Neural crest cell (in vitro differentiated cells): ENCODE results near the gene ABCB4. TPM values are rescaled to one million over a fixed set of nuclear protein-coding genes. Genes with fewer than 3 reads are reported as not detected.

Experiments
- DNase-seq: peaks from one replicate; pipeline ENCODE4 v3.0.0; 2021; ENCODE audit warnings: low read depth, mixed read lengths, low spot score
- H3K27ac Mint-ChIP-seq: one replicate; pipeline ENCODE4 v1.8.0; 2021; ENCODE audit warnings: mild to moderate bottlenecking, mixed read lengths; ENCODE audit not compliant: unreplicated experiment
- H3K27me3 Mint-ChIP-seq: 2 replicates; pipeline ENCODE4 v1.8.0; 2021; ENCODE audit warnings: low read depth, mild to moderate bottlenecking, mixed read lengths
- H3K36me3 Mint-ChIP-seq: 2 replicates; pipeline ENCODE4 v1.8.0; 2021; ENCODE audit warnings: low read depth, mild to moderate bottlenecking, mixed read lengths
- H3K4me1 Mint-ChIP-seq: 2 replicates; pipeline ENCODE4 v1.8.0; 2021; ENCODE audit warnings: mixed read lengths
- H3K4me3 Mint-ChIP-seq: one replicate; pipeline ENCODE4 v1.8.0; 2021; ENCODE audit warnings: mild to moderate bottlenecking, mixed read lengths
- H3K9me3 Mint-ChIP-seq: 2 replicates; pipeline ENCODE4 v1.8.0; 2021; ENCODE audit warnings: mixed read lengths
- long read RNA-seq: library from polyadenylated mRNA; unstranded; transcript quantifications from one replicate; pipeline ENCODE4 v2.0.0, GENCODE V29; 2020
- total RNA-seq: library from RNA; stranded (reverse); gene quantifications from 2 replicates; pipeline ENCODE4 v1.2.1, GENCODE V29; 2021
- TF ChIP-seq, protein P1 (sequence below): fragments of 200-600 bp; sonication (generic); conservative IDR thresholded peaks from 2 replicates; pipeline ENCODE4 v1.5.0; 2021; ENCODE audit warnings: antibody characterized with exemption, mild to moderate bottlenecking

The ABCB4 gene
- total RNA-seq = 5.8 and 6.7 TPM in 2 replicates
- long read RNA-seq, full-length matches to known transcripts = 4 of 20 reads
- long read RNA-seq, partial matches to known transcripts = 10 of 20 reads
- long read RNA-seq, other reads (novel, unspliced or antisense) = 6 of 20 reads

DNA sequence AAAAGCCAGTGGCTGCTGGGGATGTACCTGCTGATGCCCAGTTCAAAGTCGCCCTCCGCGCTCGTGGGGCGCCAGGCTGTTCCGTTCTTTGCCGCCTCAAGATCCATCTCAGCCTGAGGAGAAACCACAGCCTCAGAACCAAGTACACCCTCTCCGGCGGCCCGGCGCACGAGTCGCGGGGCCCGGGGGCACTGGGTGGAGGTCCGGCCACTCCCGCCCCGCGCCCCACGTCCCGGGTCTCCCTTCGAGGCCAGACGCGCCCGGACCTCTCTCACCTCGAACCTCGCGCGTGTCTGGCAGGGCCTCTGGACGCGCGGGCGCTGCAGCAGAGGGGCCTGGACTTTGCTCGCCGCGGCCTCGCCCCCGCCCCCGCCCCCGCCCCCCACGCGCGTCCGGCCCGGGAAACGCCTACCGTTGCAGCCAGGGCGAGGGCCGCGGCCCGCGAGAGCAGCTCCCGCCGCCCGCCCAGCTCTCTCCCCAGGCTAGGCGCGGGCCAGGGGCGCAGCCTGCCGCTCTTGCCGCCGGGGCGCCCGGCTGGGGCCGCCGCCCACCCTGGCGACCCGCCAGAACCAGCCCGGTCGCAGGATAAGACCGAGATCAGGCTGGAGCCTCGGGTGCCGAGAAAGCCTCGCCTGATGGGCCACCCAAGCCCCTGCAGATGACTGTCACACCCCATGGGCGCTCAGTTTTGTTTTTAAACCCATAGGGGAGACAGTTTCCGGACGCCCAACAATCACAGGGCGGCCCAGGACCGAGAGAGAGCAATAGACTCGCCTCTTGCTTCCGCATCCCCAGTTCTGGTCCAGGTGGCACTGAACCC is at the start of gene ABCB4:
Gene ABCB4, minus strand, starts transcription at position 322 of the 820 bp plus-strand sequence. Its CDS starts 215 bp downstream, at position 107.
- H3K27me3 Mint-ChIP-seq = peaks cover 15% of the 10 kb centered on the region
- peak; percentile 29 for DNase-seq
- no peaks in the 10 kb centered on the region for H3K36me3 Mint-ChIP-seq
- H3K27ac Mint-ChIP-seq = peak within 1 kb of the TSS; percentile 98
- no peaks in the 10 kb centered on the region for H3K9me3 Mint-ChIP-seq
- peak within 1 kb of the TSS; percentile 89 for H3K4me3 Mint-ChIP-seq
- peaks cover 33% of the 10 kb centered on the region for H3K4me1 Mint-ChIP-seq
- TF ChIP-seq, protein P1, sequence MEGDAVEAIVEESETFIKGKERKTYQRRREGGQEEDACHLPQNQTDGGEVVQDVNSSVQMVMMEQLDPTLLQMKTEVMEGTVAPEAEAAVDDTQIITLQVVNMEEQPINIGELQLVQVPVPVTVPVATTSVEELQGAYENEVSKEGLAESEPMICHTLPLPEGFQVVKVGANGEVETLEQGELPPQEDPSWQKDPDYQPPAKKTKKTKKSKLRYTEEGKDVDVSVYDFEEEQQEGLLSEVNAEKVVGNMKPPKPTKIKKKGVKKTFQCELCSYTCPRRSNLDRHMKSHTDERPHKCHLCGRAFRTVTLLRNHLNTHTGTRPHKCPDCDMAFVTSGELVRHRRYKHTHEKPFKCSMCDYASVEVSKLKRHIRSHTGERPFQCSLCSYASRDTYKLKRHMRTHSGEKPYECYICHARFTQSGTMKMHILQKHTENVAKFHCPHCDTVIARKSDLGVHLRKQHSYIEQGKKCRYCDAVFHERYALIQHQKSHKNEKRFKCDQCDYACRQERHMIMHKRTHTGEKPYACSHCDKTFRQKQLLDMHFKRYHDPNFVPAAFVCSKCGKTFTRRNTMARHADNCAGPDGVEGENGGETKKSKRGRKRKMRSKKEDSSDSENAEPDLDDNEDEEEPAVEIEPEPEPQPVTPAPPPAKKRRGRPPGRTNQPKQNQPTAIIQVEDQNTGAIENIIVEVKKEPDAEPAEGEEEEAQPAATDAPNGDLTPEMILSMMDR = no peak

DNA sequence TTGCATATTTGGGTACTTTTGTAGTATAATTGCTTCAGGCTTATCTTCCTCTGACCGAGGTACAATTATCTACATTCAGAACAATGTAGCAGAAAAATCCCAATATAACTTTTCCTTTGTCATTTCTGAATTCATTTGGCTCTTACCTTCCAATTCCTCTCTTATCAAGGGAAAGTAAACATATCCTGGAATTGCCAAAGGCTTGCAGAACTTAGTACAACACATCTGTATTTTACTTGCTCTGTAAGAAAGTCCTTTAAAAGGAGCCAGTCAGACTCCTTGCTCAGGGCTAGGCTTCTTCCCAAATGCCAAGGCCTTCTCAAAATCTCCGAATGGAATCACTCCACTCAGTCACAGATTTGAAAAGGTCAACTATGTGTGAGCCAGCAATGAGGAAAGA is 43.3 kb upstream of the ABCB4 start:
- no peak overlapping the region for H3K4me3 Mint-ChIP-seq
- H3K4me1 Mint-ChIP-seq = no peaks in the 10 kb centered on the region
- TF ChIP-seq, protein P1 = no peak
- no peak for DNase-seq
- no peaks in the 10 kb centered on the region for H3K27me3 Mint-ChIP-seq
- no peaks in the 10 kb centered on the region for H3K36me3 Mint-ChIP-seq
- H3K27ac Mint-ChIP-seq = no peak overlapping the region
- no peaks in the 10 kb centered on the region for H3K9me3 Mint-ChIP-seq

DNA sequence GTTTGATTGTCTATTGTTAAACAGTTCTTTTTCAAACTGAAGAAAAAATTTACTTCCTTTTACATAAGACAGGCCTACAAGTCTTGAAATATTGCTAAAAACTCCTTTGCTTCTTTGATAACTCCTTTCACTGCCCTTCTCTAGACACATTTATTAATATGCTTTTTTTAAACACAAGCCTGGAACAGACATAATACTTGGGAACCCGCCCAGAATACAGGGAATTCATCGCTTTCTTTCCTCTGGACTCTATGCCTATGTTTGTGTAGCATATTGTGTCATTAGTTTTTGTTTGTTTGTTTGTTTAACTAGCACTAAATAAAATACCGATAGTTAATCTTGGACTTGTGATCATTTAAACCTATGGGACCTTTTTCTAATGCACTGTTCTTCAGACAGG is 42.4 kb upstream of the ABCB4 start:
- TF ChIP-seq, protein P1 = no peak
- H3K4me3 Mint-ChIP-seq = no peak overlapping the region
- H3K4me1 Mint-ChIP-seq = no peaks in the 10 kb centered on the region
- H3K27ac Mint-ChIP-seq = no peak overlapping the region
- H3K9me3 Mint-ChIP-seq = no peaks in the 10 kb centered on the region
- H3K36me3 Mint-ChIP-seq = no peaks in the 10 kb centered on the region
- no peaks in the 10 kb centered on the region for H3K27me3 Mint-ChIP-seq
- DNase-seq = no peak

DNA sequence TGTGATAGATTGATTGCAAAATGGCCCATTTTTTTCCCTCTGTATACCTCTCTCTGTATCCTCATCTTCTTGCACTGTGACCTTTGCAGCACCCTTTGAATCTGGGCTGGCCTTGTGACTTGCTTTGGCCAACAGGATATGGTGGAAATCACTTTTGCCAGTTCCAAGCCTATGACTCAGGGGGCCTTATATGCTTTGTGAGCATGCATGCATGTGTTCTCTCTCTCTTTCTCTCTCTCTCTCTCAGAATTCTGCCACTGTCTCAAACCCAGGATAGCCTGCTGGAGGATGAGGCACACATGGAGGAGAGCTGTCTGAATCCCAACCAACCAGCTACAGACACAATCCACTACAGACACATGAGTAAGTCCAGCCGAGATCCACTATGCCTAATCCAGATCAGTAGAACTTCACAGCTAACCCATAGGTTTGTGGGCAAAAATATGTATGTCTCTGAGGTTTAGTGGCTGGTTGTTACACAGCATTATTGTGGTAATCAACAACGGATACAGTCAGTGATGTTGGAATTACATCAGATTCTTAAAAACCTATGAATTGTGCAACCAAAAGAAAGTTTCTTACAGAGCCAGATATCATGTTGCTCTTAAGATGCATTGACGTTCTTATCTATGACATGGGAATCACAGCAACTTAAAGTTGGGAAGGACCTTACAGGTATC is 41.8 kb upstream of the ABCB4 start:
- no peaks in the 10 kb centered on the region for H3K4me1 Mint-ChIP-seq
- H3K9me3 Mint-ChIP-seq = no peaks in the 10 kb centered on the region
- H3K4me3 Mint-ChIP-seq = no peak overlapping the region
- H3K27ac Mint-ChIP-seq = no peak overlapping the region
- DNase-seq = no peak
- no peaks in the 10 kb centered on the region for H3K27me3 Mint-ChIP-seq
- no peaks in the 10 kb centered on the region for H3K36me3 Mint-ChIP-seq
- TF ChIP-seq, protein P1 = no peak

DNA sequence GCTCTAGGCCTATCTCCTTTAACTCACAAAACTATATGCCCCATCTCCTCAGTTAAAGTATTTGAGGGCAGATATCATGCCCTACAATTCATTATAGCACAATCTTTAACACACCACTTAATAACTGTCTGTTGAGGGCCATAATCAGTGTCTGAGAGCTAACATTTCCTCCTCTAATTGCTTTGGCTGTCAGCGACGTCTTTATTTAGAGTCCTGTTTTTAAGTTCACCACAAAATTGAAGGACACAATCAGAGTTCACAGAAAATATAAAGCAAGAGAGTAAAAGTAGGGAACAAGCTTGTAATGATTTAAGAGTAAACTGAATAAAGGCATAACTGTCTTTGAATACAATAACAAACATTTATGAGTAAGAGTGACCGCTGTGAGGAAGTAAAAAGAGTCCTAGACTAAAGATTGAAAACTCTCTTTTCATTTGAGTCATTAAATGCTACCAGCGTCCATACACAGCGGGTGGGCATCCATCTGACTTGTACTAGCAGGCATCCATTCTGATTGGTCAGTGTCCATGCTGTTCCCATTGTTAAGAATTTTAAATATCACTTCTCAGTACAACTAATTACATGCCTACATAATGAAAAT is 38.4 kb upstream of the ABCB4 start:
- Mint-ChIP-seq H3K4me1 (peaks cover 8% of the 10 kb centered on the region), H3K4me3 (no peak overlapping the region), H3K36me3 (no peaks in the 10 kb centered on the region), H3K27ac (no peak overlapping the region), H3K27me3 (no peaks in the 10 kb centered on the region), H3K9me3 (no peaks in the 10 kb centered on the region)
- no peak for DNase-seq
- TF ChIP-seq, protein P1 = no peak
